ENCODE data around the gene PRKCQ. TPM values are rescaled to one million over a fixed set of nuclear protein-coding genes. Genes with fewer than 3 reads are reported as not detected.
"Not testable (repeated sequence)": the region's sequence is repeated elsewhere in the genome, so short reads cannot be mapped to it uniquely, and the experiment has no call there.

The PRKCQ gene
- polyA plus RNA-seq, 6 donors from 2014 or later, result 0.08 to 0.35 (median 0.17) TPM; not detected in 2

GRCh38 chr10:6486309-6486708 is 93.8 kb downstream of the PRKCQ start:
- Mint-ChIP-seq H3K27ac (no peak overlapping the region), H3K9me3 (no peaks in the 10 kb centered on the region), H3K36me3 (no peaks in the 10 kb centered on the region), H3K4me3 (no peak overlapping the region), H3K27me3 (peaks cover 0 to 6% (median under 1%) of the 10 kb centered on the region in 3 donors), H3K4me1 (peaks cover 2 to 12% (median 4%) of the 10 kb centered on the region in 3 donors)
- ATAC-seq (ENCODE audit: low read depth in 2 of 2) (no peak), DNase-seq (no peak)

GRCh38 chr10:6482737-6483357 is 97.2 kb downstream of the PRKCQ start:
- H3K4me1 Mint-ChIP-seq, result peaks cover 2 to 12% (median 4%) of the 10 kb centered on the region in 3 donors
- H3K4me3 Mint-ChIP-seq, result no peak overlapping the region
- no peak overlapping the region for H3K27ac Mint-ChIP-seq
- DNase-seq, result no peak
- H3K36me3 Mint-ChIP-seq, result no peaks in the 10 kb centered on the region
- no peak for ATAC-seq (ENCODE audit: low read depth in 2 of 2)
- H3K27me3 Mint-ChIP-seq, result no peaks in the 10 kb centered on the region
- H3K9me3 Mint-ChIP-seq, result no peaks in the 10 kb centered on the region

GRCh38 chr10:6478722-6479121 is 101.4 kb downstream of the PRKCQ start:
- Mint-ChIP-seq H3K27me3 (no peaks in the 10 kb centered on the region), H3K4me1 (peaks cover 8 to 23% (median 14%) of the 10 kb centered on the region in 3 donors), H3K36me3 (peaks cover 0 to 3% of the 10 kb centered on the region in 2 donors), H3K9me3 (no peaks in the 10 kb centered on the region), H3K27ac (no peak overlapping the region), H3K4me3 (no peak overlapping the region)
- ATAC-seq (ENCODE audit: low read depth in 2 of 2), result no peak
- DNase-seq, result no peak

- H3K27me3 Mint-ChIP-seq, result no peaks in the 10 kb centered on the region
- peaks cover 16 to 26% (median 22%) of the 10 kb centered on the region in 3 donors for H3K4me1 Mint-ChIP-seq
- H3K27ac Mint-ChIP-seq, result peak overlapping the region in 2 of 6 donors; percentile 1 to 65
- peaks cover 0 to 3% of the 10 kb centered on the region in 2 donors for H3K36me3 Mint-ChIP-seq
- no peak overlapping the region for H3K4me3 Mint-ChIP-seq
- no peaks in the 10 kb centered on the region for H3K9me3 Mint-ChIP-seq
- DNase-seq (no peak), ATAC-seq (ENCODE audit: low read depth in 2 of 2) (no peak)
Observed at GRCh38 chr10:6476989-6477388, 103.1 kb downstream of the PRKCQ start.

GRCh38 chr10:6474871-6475270 is 105.2 kb downstream of the PRKCQ start:
- Mint-ChIP-seq H3K9me3 (peaks cover 0 to 3% (median 1%) of the 10 kb centered on the region in 7 donors), H3K27me3 (peaks cover 0 to 14% (median 10%) of the 10 kb centered on the region in 3 donors), H3K4me3 (peak overlapping the region in 1 of 8 donors; percentile 7), H3K27ac (peak overlapping the region in 1 of 6 donors; percentile 51), H3K36me3 (peaks cover 3 to 11% of the 10 kb centered on the region in 2 donors), H3K4me1 (peaks cover 23 to 30% (median 26%) of the 10 kb centered on the region in 3 donors)
- DNase-seq (no peak), ATAC-seq (ENCODE audit: low read depth in 2 of 2) (no peak)

GRCh38 chr10:6473901-6474370 is 106.1 kb downstream of the PRKCQ start:
- DNase-seq, result peak; percentile 30
- Mint-ChIP-seq H3K4me3 (peak overlapping the region; percentile 73 to 88 (median 80)), H3K9me3 (peaks cover 0 to 9% (median 2%) of the 10 kb centered on the region in 7 donors), H3K27me3 (peaks cover 0 to 17% (median 12%) of the 10 kb centered on the region in 3 donors), H3K4me1 (peaks cover 23 to 30% (median 26%) of the 10 kb centered on the region in 3 donors), H3K36me3 (peaks cover 3 to 11% of the 10 kb centered on the region in 2 donors), H3K27ac (peak overlapping the region; percentile 46 to 95 (median 92))
- ATAC-seq (ENCODE audit: low read depth in 2 of 2), result peak; percentile 73 to 88

GRCh38 chr10:6473430-6473829 is 106.6 kb downstream of the PRKCQ start:
- ATAC-seq (ENCODE audit: low read depth in 2 of 2) (peak; percentile 41 to 47), DNase-seq (no peak)
- peak overlapping the region in 1 of 6 donors; percentile 90 for H3K27ac Mint-ChIP-seq

GRCh38 chr10:6472710-6473005 is 107.4 kb downstream of the PRKCQ start:
- H3K27me3 Mint-ChIP-seq, result peaks cover 0 to 17% (median 12%) of the 10 kb centered on the region in 3 donors
- not testable (repeated sequence) for H3K9me3 Mint-ChIP-seq; ATAC-seq (ENCODE audit: low read depth in 2 of 2); DNase-seq
- H3K4me1 Mint-ChIP-seq, result peaks cover 23 to 30% (median 26%) of the 10 kb centered on the region in 3 donors
- H3K36me3 Mint-ChIP-seq, result peaks cover 3 to 11% of the 10 kb centered on the region in 2 donors
- H3K27ac Mint-ChIP-seq, result peak overlapping the region in 3 of 6 donors; percentile 24 to 73 (median 58)
- H3K4me3 Mint-ChIP-seq, result peak overlapping the region in 5 of 8 donors; percentile 9 to 74 (median 32)

More at GRCh38 chr10:6473430-6473829, 106.6 kb downstream of the PRKCQ start:
- Mint-ChIP-seq H3K4me3 (peak overlapping the region in 6 of 8 donors; percentile 7 to 66 (median 26)), H3K4me1 (peaks cover 23 to 30% (median 26%) of the 10 kb centered on the region in 3 donors), H3K27me3 (peaks cover 0 to 17% (median 12%) of the 10 kb centered on the region in 3 donors), H3K36me3 (peaks cover 3 to 11% of the 10 kb centered on the region in 2 donors), H3K9me3 (peaks cover 0 to 9% (median 2%) of the 10 kb centered on the region in 7 donors)

GRCh38 chr10:6470894-6471618 is 109.0 kb downstream of the PRKCQ start:
- no peak for DNase-seq
- Mint-ChIP-seq H3K27ac (no peak overlapping the region), H3K27me3 (peaks cover 0 to 25% (median 16%) of the 10 kb centered on the region in 3 donors), H3K4me3 (no peak overlapping the region), H3K9me3 (peaks cover 0 to 9% (median 2%) of the 10 kb centered on the region in 7 donors), H3K4me1 (peaks cover 17 to 26% (median 24%) of the 10 kb centered on the region in 3 donors), H3K36me3 (peaks cover 3 to 11% of the 10 kb centered on the region in 2 donors)
- no peak for ATAC-seq (ENCODE audit: low read depth in 2 of 2)

- no peak for ATAC-seq (ENCODE audit: low read depth in 2 of 2)
- Mint-ChIP-seq H3K36me3 (peaks cover 3 to 11% of the 10 kb centered on the region in 2 donors), H3K27ac (no peak overlapping the region)
Observed at GRCh38 chr10:6469661-6470060, 110.4 kb downstream of the PRKCQ start.

GRCh38 chr10:6465854-6466601 is 114.0 kb downstream of the PRKCQ start:
- Mint-ChIP-seq H3K4me3 (peak overlapping the region in 1 of 8 donors; percentile 38), H3K9me3 (peaks cover 0 to 9% (median 2%) of the 10 kb centered on the region in 7 donors), H3K27me3 (peaks cover 1 to 30% (median 18%) of the 10 kb centered on the region in 3 donors), H3K36me3 (peaks cover 0 to 7% of the 10 kb centered on the region in 2 donors), H3K4me1 (peaks cover 0 to under 1% (median 0%) of the 10 kb centered on the region in 3 donors), H3K27ac (no peak overlapping the region)
- DNase-seq (no peak), ATAC-seq (ENCODE audit: low read depth in 2 of 2) (no peak)

More at GRCh38 chr10:6469661-6470060, 110.4 kb downstream of the PRKCQ start:
- H3K4me3 Mint-ChIP-seq, result no peak overlapping the region
- H3K4me1 Mint-ChIP-seq, result peaks cover 17 to 26% (median 24%) of the 10 kb centered on the region in 3 donors
- peaks cover 0 to 9% (median 2%) of the 10 kb centered on the region in 7 donors for H3K9me3 Mint-ChIP-seq
- H3K27me3 Mint-ChIP-seq, result peaks cover 0 to 25% (median 18%) of the 10 kb centered on the region in 3 donors
- DNase-seq, result no peak

- no peak overlapping the region for H3K27ac Mint-ChIP-seq
- H3K9me3 Mint-ChIP-seq, result peaks cover 0 to 9% (median 4%) of the 10 kb centered on the region in 7 donors
- DNase-seq (no peak), ATAC-seq (ENCODE audit: low read depth in 2 of 2) (no peak)
- H3K36me3 Mint-ChIP-seq, result peaks cover 0 to 9% of the 10 kb centered on the region in 2 donors
- H3K27me3 Mint-ChIP-seq, result peaks cover 4 to 33% (median 13%) of the 10 kb centered on the region in 3 donors
- H3K4me1 Mint-ChIP-seq, result no peaks in the 10 kb centered on the region
- no peak overlapping the region for H3K4me3 Mint-ChIP-seq
Observed at GRCh38 chr10:6465437-6465836, 114.6 kb downstream of the PRKCQ start.

All from naive B cell (primary cell).